ENCODE measurements around the gene PCP2.

PCP2 gene

GRCh38 chr19:7607874-7608560 is 25.5 kb downstream of the PCP2 start:
- no peak for TF ChIP-seq CTCF (IDR thresholded peaks at IDR 0.05; ENCODE audit: borderline replicate concordance, insufficient read depth, low read depth, low read length)
- no peak overlapping the region for H3K4me3 ChIP-seq (ENCODE audit: low read depth, low read length)

DNA sequence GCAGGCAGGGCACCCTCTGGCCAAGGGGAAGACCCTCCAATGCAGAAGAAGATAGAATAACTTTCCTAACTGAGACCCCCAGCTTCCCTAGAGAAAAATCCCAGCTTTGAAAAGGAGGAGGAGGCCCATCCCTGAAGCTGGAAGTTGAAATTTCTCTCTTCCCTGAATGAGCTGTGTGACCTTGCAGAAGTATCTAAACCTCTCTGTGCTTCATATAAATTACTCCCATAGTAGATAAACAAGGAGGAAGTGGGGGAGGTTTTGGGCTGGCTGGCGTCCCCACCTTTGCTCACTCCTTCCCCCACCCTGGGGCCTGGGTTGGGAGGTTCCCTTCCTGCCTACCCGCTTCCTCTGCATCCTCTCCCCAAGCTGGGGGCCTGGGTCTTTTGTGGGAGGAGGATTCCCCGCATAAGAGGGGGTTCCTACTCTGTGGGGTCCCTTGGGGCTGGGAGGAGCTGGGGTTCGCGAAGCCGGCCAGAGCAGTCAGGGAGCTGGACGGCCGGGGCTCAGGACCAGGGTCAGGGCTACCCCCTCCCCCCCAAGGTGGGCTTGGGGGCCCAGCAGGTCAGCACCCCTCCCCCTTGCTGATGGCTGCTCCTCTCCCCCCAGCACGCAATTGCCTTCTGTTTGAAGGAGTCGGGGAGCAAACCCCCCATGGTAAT is 26.2 kb downstream of the PCP2 start:
- TF ChIP-seq CTCF (IDR thresholded peaks at IDR 0.05; ENCODE audit: borderline replicate concordance, insufficient read depth, low read depth, low read length), result no peak
- no peak overlapping the region for H3K4me3 ChIP-seq (ENCODE audit: low read depth, low read length)

- no peak overlapping the region for H3K4me3 ChIP-seq (ENCODE audit: low read depth, low read length)
- TF ChIP-seq CTCF (IDR thresholded peaks at IDR 0.05; ENCODE audit: borderline replicate concordance, insufficient read depth, low read depth, low read length), result no peak
Observed at GRCh38 chr19:7606289-7606688, 27.2 kb downstream of the PCP2 start.

DNA sequence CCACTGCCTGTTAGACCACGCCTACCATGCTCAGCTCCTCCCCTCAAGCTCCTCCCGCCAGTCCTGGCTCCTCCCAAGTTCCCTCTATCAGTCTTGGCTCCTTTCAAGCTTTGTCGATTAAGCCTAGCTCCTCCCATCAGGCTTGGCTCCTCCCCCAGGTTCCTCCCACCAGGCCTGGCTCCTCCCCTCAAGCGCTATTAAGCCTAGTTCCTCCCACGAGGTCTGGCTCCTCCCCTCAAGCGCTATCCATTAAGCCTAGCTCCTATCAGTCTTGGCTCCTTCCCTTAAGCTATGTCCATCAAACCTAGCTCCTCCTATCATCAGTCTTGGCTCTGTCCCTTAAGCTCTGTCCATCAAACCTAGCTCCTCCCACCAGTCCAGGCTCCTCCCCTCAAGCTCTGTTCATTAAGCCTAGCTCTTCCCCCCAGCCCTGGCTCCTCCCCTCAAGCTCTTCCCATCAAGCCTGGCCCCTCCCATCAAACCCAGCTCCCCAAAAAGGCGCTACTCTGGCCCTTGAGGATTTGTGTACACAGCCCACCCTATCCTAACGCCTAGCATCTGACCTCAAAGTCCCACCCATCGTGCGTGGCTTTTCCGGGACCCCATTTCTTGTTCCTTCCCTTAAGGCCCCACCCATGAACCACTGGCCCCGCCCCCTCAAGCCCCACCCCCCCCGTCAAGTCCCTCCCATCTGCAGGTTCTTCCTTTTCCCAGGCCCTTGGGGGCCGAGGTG is 27.9 kb downstream of the PCP2 start:
- TF ChIP-seq CTCF (IDR thresholded peaks at IDR 0.05; ENCODE audit: borderline replicate concordance, insufficient read depth, low read depth, low read length), result no peak
- no peak overlapping the region for H3K4me3 ChIP-seq (ENCODE audit: low read depth, low read length)

GRCh38 chr19:7603919-7604318 is 29.6 kb downstream of the PCP2 start:
- no peak overlapping the region for H3K4me3 ChIP-seq (ENCODE audit: low read depth, low read length)
- TF ChIP-seq CTCF (IDR thresholded peaks at IDR 0.05; ENCODE audit: borderline replicate concordance, insufficient read depth, low read depth, low read length), result no peak

DNA sequence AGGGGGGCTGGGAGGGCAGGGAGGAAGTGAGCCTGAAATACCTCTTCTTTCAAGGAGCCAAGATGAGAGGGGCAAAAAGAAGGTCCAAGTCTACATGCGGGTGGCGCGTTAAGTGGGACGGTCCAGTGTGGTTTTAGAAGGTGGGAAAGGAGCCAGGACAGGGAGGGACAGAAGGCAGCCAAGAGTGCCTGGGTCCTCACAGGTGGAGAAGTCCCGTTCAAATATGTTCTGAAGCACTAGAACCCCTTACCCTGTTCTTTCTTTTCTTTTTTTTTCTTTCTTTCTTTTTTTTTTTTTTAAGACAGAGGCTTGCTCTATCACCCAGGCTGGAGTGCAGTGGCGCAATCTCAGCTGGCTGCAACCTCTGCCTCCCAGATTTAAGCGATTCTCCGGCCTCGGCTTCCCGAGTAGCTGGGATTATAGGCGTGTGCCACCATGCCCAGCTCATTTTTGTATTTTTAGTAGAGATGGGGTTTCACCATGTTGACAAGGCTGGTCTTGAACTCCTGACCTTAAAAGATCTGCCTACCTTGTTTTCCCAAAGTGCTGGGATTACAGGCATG is 30.5 kb downstream of the PCP2 start:
- no peak for TF ChIP-seq CTCF (IDR thresholded peaks at IDR 0.05; ENCODE audit: borderline replicate concordance, insufficient read depth, low read depth, low read length)
- H3K4me3 ChIP-seq (ENCODE audit: low read depth, low read length), result no peak overlapping the region
